ENCODE data around the gene RPL23.

GRCh38 chr17:38893607-38894006, 40.1 kb upstream of the RPL23 start:
- TF ChIP-seq CTCF (IDR thresholded peaks at IDR 0.05; ENCODE audit: low read length) (no peak), EZH2 (optimal IDR thresholded peaks at IDR 0.05; ENCODE audit: low read depth, low read length) (no peak)
